H9 (cell line): ENCODE data around the gene SLC26A5. TPM values are rescaled to one million over a fixed set of nuclear protein-coding genes. Genes with fewer than 3 reads are reported as not detected.

ENCODE experiments used
- DNase-seq: peaks from one replicate; pipeline ENCODE4 v3.0.0-alpha.2; 2017
- H2AFZ ChIP-seq: one replicate; pipeline ENCODE4 v1.6.1; 2013; ENCODE audit warnings: mild to moderate bottlenecking, low read length, control low read depth, moderate library complexity
- H2AK5ac ChIP-seq: 2 replicates; pipeline ENCODE4 v1.6.1; 2013; ENCODE audit warnings: low read length, control low read depth, mixed read lengths; ENCODE audit not compliant: insufficient read length
- H2BK120ac ChIP-seq: one replicate; pipeline ENCODE4 v1.6.1; 2013; ENCODE audit warnings: low read depth, mild to moderate bottlenecking, low read length, control low read depth, inconsistent platforms; ENCODE audit not compliant: poor library complexity, severe bottlenecking
- H2BK12ac ChIP-seq: 2 replicates; pipeline ENCODE4 v1.6.1; 2013; ENCODE audit warnings: low read length, control low read depth, mixed read lengths, low read depth; ENCODE audit not compliant: insufficient read length
- H2BK15ac ChIP-seq: 2 replicates; pipeline ENCODE4 v1.6.1; 2013; ENCODE audit warnings: low read depth, low read length, control low read depth
- H2BK20ac ChIP-seq: one replicate; pipeline ENCODE4 v1.6.1; 2013; ENCODE audit warnings: low read depth, mild to moderate bottlenecking, low read length, control low read depth, inconsistent platforms; ENCODE audit not compliant: poor library complexity, severe bottlenecking
- H2BK5ac ChIP-seq: 2 replicates; pipeline ENCODE4 v1.6.1; 2013; ENCODE audit warnings: low read length, control low read depth, mixed read lengths; ENCODE audit not compliant: insufficient read length
- H3K14ac ChIP-seq: 2 replicates; pipeline ENCODE4 v1.6.1; 2013; ENCODE audit warnings: low read length, control low read depth; ENCODE audit not compliant: insufficient read depth
- H3K18ac ChIP-seq: 2 replicates; pipeline ENCODE4 v1.6.1; 2013; ENCODE audit warnings: low read depth, mild to moderate bottlenecking, mixed read lengths, low read length, control low read depth; ENCODE audit not compliant: insufficient read length
- H3K23ac ChIP-seq: 2 replicates; pipeline ENCODE4 v1.6.1; 2013; ENCODE audit warnings: low read length, control low read depth, mixed read lengths, low read depth; ENCODE audit not compliant: insufficient read length
- H3K23me2 ChIP-seq: 2 replicates; pipeline ENCODE4 v1.6.1; 2013; ENCODE audit warnings: low read depth, mild to moderate bottlenecking, mixed read lengths, low read length, control low read depth; ENCODE audit not compliant: insufficient read length, poor library complexity, severe bottlenecking
- H3K27ac ChIP-seq: 2 replicates; pipeline ENCODE4 v1.5.1; 2013; ENCODE audit warnings: low read length, control low read depth, mixed read lengths, low read depth; ENCODE audit not compliant: insufficient read length
- H3K27me3 ChIP-seq: 2 replicates; pipeline ENCODE4 v1.6.1; 2013; ENCODE audit warnings: low read length, control low read depth, inconsistent platforms; ENCODE audit not compliant: insufficient read depth
- H3K4ac ChIP-seq: 2 replicates; pipeline ENCODE4 v1.6.1; 2013; ENCODE audit warnings: low read depth, mild to moderate bottlenecking, control low read depth, inconsistent platforms, low read length, moderate library complexity
- H3K4me1 ChIP-seq: 2 replicates; pipeline ENCODE4 v1.6.1; 2013; ENCODE audit warnings: low read length, control low read depth, inconsistent platforms; ENCODE audit not compliant: insufficient read depth
- H3K4me2 ChIP-seq: 2 replicates; pipeline ENCODE4 v1.6.1; 2013; ENCODE audit warnings: low read length, control low read depth, mixed read lengths; ENCODE audit not compliant: insufficient read length, insufficient read depth
- H3K56ac ChIP-seq: 2 replicates; pipeline ENCODE4 v1.6.1; 2013; ENCODE audit warnings: low read depth, mild to moderate bottlenecking, mixed read lengths, low read length, control low read depth; ENCODE audit not compliant: insufficient read length
- H3K79me1 ChIP-seq: 2 replicates; pipeline ENCODE4 v1.6.1; 2013; ENCODE audit warnings: low read depth, mild to moderate bottlenecking, moderate library complexity, low read length, control low read depth, inconsistent platforms; ENCODE audit not compliant: insufficient read depth, poor library complexity, severe bottlenecking
- H3K79me2 ChIP-seq: 2 replicates; pipeline ENCODE4 v1.6.1; 2013; ENCODE audit warnings: low read length, control low read depth, inconsistent platforms; ENCODE audit not compliant: insufficient read depth
- H3K9ac ChIP-seq: 2 replicates; pipeline ENCODE4 v1.6.1; 2013; ENCODE audit warnings: low read length, control low read depth, mixed read lengths; ENCODE audit not compliant: insufficient read length; ENCODE audit errors: extremely low read depth
- H3K9me3 ChIP-seq: one replicate; pipeline ENCODE4 v1.6.1; 2013; ENCODE audit warnings: low read depth, low read length, inconsistent platforms; ENCODE audit not compliant: control insufficient read depth
- H3T11ph ChIP-seq: one replicate; pipeline ENCODE4 v1.6.1; 2013; ENCODE audit warnings: mild to moderate bottlenecking, low read length, control low read depth, inconsistent platforms
- H4K20me1 ChIP-seq: one replicate; pipeline ENCODE4 v1.6.1; 2013; ENCODE audit not compliant: control insufficient read depth, insufficient read length, insufficient read depth
- H4K5ac ChIP-seq: 2 replicates; pipeline ENCODE4 v1.6.1; 2013; ENCODE audit warnings: low read depth, mild to moderate bottlenecking, mixed read lengths, low read length, control low read depth; ENCODE audit not compliant: insufficient read length
- H4K8ac ChIP-seq: replicated peaks from 2 replicates; pipeline ENCODE4 v1.6.1; 2013; ENCODE audit warnings: low read length, control low read depth, mixed read lengths, low read depth; ENCODE audit not compliant: insufficient read length
- H4K91ac ChIP-seq: 2 replicates; pipeline ENCODE4 v1.6.1; 2013; ENCODE audit warnings: low read depth, mild to moderate bottlenecking, moderate library complexity, mixed read lengths, low read length, control low read depth; ENCODE audit not compliant: insufficient read length
- H3K27ac Mint-ChIP-seq, 3 experiments: 2 replicates in 2 of 3; 3 replicates in 1 of 3; pipeline ENCODE4 v1.8.0; 2020 to 2021; ENCODE audit warnings: mixed read lengths in 3 of 3, mild to moderate bottlenecking in 1 of 3, moderate library complexity in 1 of 3
- H3K27me3 Mint-ChIP-seq: 2 replicates; pipeline ENCODE4 v1.8.0; 2021; ENCODE audit warnings: low read depth, mild to moderate bottlenecking, moderate library complexity, mixed read lengths
- H3K36me3 Mint-ChIP-seq, 3 experiments: 2 replicates in 2 of 3; 3 replicates in 1 of 3; pipeline ENCODE4 v1.8.0; 2020 to 2021; ENCODE audit warnings: low read depth in 3 of 3, mixed read lengths in 3 of 3; ENCODE audit not compliant: insufficient read depth in 1 of 3
- H3K4me1 Mint-ChIP-seq, 2 experiments: 2 replicates each; pipeline ENCODE4 v1.8.0; 2020; ENCODE audit warnings: mixed read lengths in 2 of 2
- H3K4me3 Mint-ChIP-seq, 2 experiments: 2 replicates in 1 of 2; 3 replicates in 1 of 2; pipeline ENCODE4 v1.8.0; 2020 to 2021; ENCODE audit warnings: mild to moderate bottlenecking in 2 of 2, mixed read lengths in 2 of 2, moderate library complexity in 1 of 2
- H3K9me3 Mint-ChIP-seq, 2 experiments: 2 replicates in 1 of 2; 3 replicates in 1 of 2; pipeline ENCODE4 v1.8.0; 2020; ENCODE audit warnings: mild to moderate bottlenecking in 2 of 2, mixed read lengths in 2 of 2, moderate library complexity in 1 of 2
- WGBS: extraction: QIAGEN DNeasy Blood & Tissue Kit; methylation state at CpG from one replicate; pipeline ENCODE4 v1.1.7; 2013; ENCODE audit warnings: missing lambda C conversion rate, low lambda C conversion rate, mixed read lengths; ENCODE audit not compliant: insufficient read length; ENCODE audit errors: extremely low coverage; 5-methylcytosine and 5-hydroxymethylcytosine counted together
- total RNA-seq: library from RNA; stranded (reverse); gene quantifications from 2 replicates; pipeline ENCODE4 v1.2.1, GENCODE V29; 2021
- TF ChIP-seq, protein P1 (sequence below): fragments of 200-600 bp; sonication (generic); conservative IDR thresholded peaks from 3 replicates; pipeline ENCODE4 v1.8.0; 2021; ENCODE audit warnings: antibody characterized with exemption, mild to moderate bottlenecking

The SLC26A5 gene
- total RNA-seq, 1 experiment from 2014 or later, result not detected

DNA sequence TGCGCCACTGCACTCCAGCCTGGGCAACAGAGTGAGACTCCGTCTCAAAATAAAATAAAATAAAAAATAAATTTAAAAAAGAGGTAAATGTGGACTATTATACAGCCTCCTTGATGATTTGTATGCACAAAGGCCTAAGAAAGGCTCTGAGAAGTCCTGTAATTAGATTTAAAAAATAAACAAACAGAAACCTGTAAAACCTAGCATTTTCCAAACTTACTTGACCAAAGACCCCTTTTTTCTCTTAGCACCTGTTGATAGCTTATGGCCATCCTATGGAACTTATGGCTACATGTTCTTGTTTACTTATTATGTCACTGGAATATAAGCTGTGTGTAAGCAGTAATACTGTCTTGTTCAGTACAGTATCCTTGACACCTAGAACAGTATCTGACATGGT is 107.1 kb downstream of the SLC26A5 start:
- Histone ChIP-seq H3T11ph (no peak overlapping the region), H2AK5ac (no peak overlapping the region), H2BK5ac (no peak overlapping the region), H4K20me1 (no peaks in the 10 kb centered on the region), H3K27me3 (no peaks in the 10 kb centered on the region), H3K18ac (no peak overlapping the region), H3K79me2 (peaks cover 13% of the 10 kb centered on the region), H3K79me1 (peaks cover 4% of the 10 kb centered on the region), H3K4me1 (no peaks in the 10 kb centered on the region), H2AFZ (no peak overlapping the region), H4K8ac (no peak overlapping the region), H3K14ac (no peak overlapping the region), H2BK15ac (no peak overlapping the region), H3K9me3 (no peaks in the 10 kb centered on the region), H4K91ac (no peak overlapping the region), H3K9ac (no peak overlapping the region), H3K56ac (no peak overlapping the region), H2BK20ac (no peak overlapping the region), H2BK120ac (no peak overlapping the region), H3K23me2 (peaks cover 1% of the 10 kb centered on the region), H2BK12ac (no peak overlapping the region), H3K4ac (no peak overlapping the region), H4K5ac (no peak overlapping the region), H3K27ac (no peak overlapping the region), H3K23ac (no peak overlapping the region), H3K4me2 (no peak overlapping the region)
- no peak overlapping the region for H3K27ac Mint-ChIP-seq
- no peak for DNase-seq
- no peak overlapping the region for H3K4me3 Mint-ChIP-seq
- WGBS, result no CpG with 5 or more reads among the region's 2 CpGs
- TF ChIP-seq, protein P1, sequence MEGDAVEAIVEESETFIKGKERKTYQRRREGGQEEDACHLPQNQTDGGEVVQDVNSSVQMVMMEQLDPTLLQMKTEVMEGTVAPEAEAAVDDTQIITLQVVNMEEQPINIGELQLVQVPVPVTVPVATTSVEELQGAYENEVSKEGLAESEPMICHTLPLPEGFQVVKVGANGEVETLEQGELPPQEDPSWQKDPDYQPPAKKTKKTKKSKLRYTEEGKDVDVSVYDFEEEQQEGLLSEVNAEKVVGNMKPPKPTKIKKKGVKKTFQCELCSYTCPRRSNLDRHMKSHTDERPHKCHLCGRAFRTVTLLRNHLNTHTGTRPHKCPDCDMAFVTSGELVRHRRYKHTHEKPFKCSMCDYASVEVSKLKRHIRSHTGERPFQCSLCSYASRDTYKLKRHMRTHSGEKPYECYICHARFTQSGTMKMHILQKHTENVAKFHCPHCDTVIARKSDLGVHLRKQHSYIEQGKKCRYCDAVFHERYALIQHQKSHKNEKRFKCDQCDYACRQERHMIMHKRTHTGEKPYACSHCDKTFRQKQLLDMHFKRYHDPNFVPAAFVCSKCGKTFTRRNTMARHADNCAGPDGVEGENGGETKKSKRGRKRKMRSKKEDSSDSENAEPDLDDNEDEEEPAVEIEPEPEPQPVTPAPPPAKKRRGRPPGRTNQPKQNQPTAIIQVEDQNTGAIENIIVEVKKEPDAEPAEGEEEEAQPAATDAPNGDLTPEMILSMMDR, result no peak
- H3K4me1 Mint-ChIP-seq, result peaks cover 0 to 6% of the 10 kb centered on the region in 2 experiments; a peak in 1 of 4 replicates
- H3K9me3 Mint-ChIP-seq, result no peaks in the 10 kb centered on the region
- H3K27me3 Mint-ChIP-seq, result no peaks in the 10 kb centered on the region
- peaks cover 40 to 66% (median 60%) of the 10 kb centered on the region in 3 experiments for H3K36me3 Mint-ChIP-seq
